GM12864 (cell line): Measurements from ENCODE around the gene IFT74.

Experiments used
- DNase-seq: peaks from one replicate; pipeline ENCODE4 v3.0.0-alpha.2; 2011; ENCODE audit warnings: low read depth
- H3K4me3 ChIP-seq: 2 replicates; pipeline ENCODE4 v1.5.1; 2011; ENCODE audit warnings: mild to moderate bottlenecking, low read depth, low read length, control low read depth
- CTCF ChIP-seq: IDR thresholded peaks from 2 replicates; pipeline ENCODE4 v1.5.1; 2011; ENCODE audit warnings: low read depth, mild to moderate bottlenecking, moderate library complexity, low read length, control low read depth, inconsistent platforms; ENCODE audit errors: missing control alignments

Gene IFT74

GRCh38 chr9:27065288-27065687 lies 109.1 kb downstream of the IFT74 start:
- no peak for TF ChIP-seq CTCF
- H3K4me3 ChIP-seq = no peak overlapping the region
- no peak for DNase-seq

- DNase-seq = no peak
- no peak overlapping the region for H3K4me3 ChIP-seq
- no peak for TF ChIP-seq CTCF
Observed at GRCh38 chr9:27073841-27074728, 117.9 kb downstream of the IFT74 start.

- DNase-seq = no peak
- TF ChIP-seq CTCF = no peak
- H3K4me3 ChIP-seq = no peak overlapping the region
Observed at GRCh38 chr9:27078685-27079084, 122.5 kb downstream of the IFT74 start.

GRCh38 chr9:27085456-27085855 lies 129.2 kb downstream of the IFT74 start:
- no peak for DNase-seq
- TF ChIP-seq CTCF = no peak
- no peak overlapping the region for H3K4me3 ChIP-seq

GRCh38 chr9:27086818-27087680 lies 130.8 kb downstream of the IFT74 start:
- TF ChIP-seq CTCF = no peak
- DNase-seq = no peak
- no peak overlapping the region for H3K4me3 ChIP-seq

- DNase-seq = no peak
- TF ChIP-seq CTCF = no peak
- no peak overlapping the region for H3K4me3 ChIP-seq
Observed at GRCh38 chr9:27088981-27089380, 132.8 kb downstream of the IFT74 start.
